ENCODE measurements around the gene RGMA.

DNA sequence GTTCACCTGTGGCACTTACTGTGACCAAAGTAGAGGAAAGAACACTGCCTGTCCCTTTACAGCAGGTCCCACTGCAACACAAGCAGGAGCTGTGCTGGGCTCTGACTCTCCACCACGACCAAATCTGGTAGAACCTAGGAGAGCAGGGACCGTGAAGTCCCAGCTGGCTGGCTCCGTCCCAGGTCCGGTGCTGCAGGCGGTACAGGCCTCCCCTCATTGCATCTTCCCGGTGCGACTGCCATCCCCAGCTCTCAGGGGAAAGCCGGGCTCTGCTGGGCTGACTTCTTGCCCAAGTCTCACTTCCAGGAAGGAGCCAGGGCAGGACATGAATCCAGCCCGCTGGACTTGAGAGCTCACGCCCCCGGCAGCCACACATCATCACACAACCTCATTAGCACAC, 33.8 kb downstream of the RGMA start:
- no peak for TF ChIP-seq POLR2A (IDR thresholded peaks at IDR 0.05; ENCODE audit: low read depth, low read length)
- TF ChIP-seq POLR2AphosphoS5 (IDR thresholded peaks at IDR 0.05; ENCODE audit: low read depth, low read length), result no peak

Measured in GM12892 (cell line).